Transverse colon (tissue), 4 donors: Measurements from ENCODE around the gene CBFA2T2.

Source experiments
- EP300 ChIP-seq: sonication (generic); formaldehyde crosslinking; IDR thresholded peaks from one replicate; pipeline ENCODE4 v1.6.1; 2017; ENCODE audit warnings: antibody characterized with exemption, low read depth
- POLR2A ChIP-seq: fragments of 450-650 bp; IDR thresholded peaks from one replicate; pipeline ENCODE4 v1.6.1; 2016; ENCODE audit warnings: antibody characterized with exemption, mild to moderate bottlenecking, moderate library complexity
- POLR2AphosphoS5 ChIP-seq, 3 donors: sonication (generic); formaldehyde crosslinking; IDR thresholded peaks; one replicate each; pipeline ENCODE4 v1.6.1; 2016; ENCODE audit warnings: antibody characterized with exemption in 3 of 3
- TF ChIP-seq, protein P1 (sequence below), 5 experiments: fragments of 200-600 bp in 3 of 5; fragments of 450-650 bp in 2 of 5; sonication (generic) in 3 of 5; IDR thresholded peaks; 1 replicate in 2 of 5; 2 replicates in 3 of 5; pipeline ENCODE4 v1.5.1; 2016 to 2017; ENCODE audit warnings: antibody characterized with exemption in 5 of 5, inconsistent platforms in 3 of 5, mild to moderate bottlenecking in 2 of 5, moderate library complexity in 1 of 5

DNA sequence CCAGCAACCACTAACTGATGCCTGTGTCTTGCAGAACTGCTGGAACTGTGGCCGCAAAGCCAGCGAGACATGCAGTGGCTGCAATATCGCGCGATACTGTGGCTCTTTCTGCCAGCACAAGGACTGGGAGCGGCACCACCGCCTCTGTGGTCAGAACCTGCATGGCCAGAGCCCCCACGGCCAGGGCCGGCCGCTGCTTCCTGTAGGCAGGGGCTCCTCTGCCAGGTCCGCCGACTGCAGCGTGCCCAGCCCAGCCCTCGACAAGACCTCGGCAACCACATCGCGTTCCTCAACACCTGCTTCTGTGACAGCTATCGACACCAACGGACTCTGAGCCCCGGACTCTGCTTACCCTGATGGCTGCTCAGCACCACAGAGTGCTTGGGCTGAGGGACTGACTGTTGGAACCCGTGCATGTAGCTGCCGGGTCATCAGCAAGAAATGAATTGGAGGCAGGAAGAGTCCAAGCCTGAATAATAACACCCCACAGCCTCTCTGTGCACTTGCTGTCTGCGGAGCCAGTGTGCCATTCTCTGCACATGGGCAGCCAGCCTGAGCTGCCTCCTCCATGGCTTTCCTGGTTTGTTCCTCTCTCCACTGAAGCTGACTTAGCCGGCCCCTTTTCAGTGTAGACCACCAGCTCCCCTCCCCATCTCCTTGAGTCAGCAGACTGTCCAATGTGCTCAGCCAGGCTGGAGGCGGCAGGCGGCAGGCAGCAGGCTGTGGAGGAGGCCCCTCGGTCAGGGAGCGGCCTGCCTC is 154.6 kb downstream of the CBFA2T2 start:
- TF ChIP-seq POLR2AphosphoS5 (IDR thresholded peaks at IDR 0.05) (no peak), POLR2A (no peak), EP300 (no peak)
- TF ChIP-seq, protein P1, sequence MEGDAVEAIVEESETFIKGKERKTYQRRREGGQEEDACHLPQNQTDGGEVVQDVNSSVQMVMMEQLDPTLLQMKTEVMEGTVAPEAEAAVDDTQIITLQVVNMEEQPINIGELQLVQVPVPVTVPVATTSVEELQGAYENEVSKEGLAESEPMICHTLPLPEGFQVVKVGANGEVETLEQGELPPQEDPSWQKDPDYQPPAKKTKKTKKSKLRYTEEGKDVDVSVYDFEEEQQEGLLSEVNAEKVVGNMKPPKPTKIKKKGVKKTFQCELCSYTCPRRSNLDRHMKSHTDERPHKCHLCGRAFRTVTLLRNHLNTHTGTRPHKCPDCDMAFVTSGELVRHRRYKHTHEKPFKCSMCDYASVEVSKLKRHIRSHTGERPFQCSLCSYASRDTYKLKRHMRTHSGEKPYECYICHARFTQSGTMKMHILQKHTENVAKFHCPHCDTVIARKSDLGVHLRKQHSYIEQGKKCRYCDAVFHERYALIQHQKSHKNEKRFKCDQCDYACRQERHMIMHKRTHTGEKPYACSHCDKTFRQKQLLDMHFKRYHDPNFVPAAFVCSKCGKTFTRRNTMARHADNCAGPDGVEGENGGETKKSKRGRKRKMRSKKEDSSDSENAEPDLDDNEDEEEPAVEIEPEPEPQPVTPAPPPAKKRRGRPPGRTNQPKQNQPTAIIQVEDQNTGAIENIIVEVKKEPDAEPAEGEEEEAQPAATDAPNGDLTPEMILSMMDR (IDR thresholded peaks at IDR 0.05) = no peak
